HCT116 (cell line): ENCODE measurements around the gene ISOC2. TPM values are rescaled to one million over a fixed set of nuclear protein-coding genes. Genes with fewer than 3 reads are reported as not detected.

Experiments used
- ATAC-seq: fragments of 200-7000 bp; cut with Tn5 transposase; 2 replicates; pipeline ENCODE4 v1.9.1; 2020; ENCODE audit warnings: mild to moderate bottlenecking, moderate library complexity
- BruUV-seq: library from RNA; stranded (reverse); fragments of 400-500 nt; replicated peaks from 2 replicates; lab custom pipeline; 2021; lab: Mats Ljungman, UMichigan
- CTCF ChIA-PET: fragments of 300-600 bp; sonication (Branson Sonifier 250); formaldehyde crosslinking; loops from one replicate; lab custom pipeline; 2021; ENCODE audit warnings: antibody characterized with exemption; lab: Charles Lee
- POLR2A ChIA-PET: fragments of 300-600, 350-600 bp; sonication (Branson Sonifier 250); formaldehyde crosslinking; loops from one replicate; lab custom pipeline; 2021; ENCODE audit warnings: antibody characterized with exemption; lab: Charles Lee
- RAD21 ChIA-PET, 2 experiments: fragments of 300-600 bp; sonication (Branson Sonifier 250); formaldehyde crosslinking; loops; one replicate each; lab custom pipeline; 2023; ENCODE audit warnings: low total read pairs in 2 of 2; ENCODE audit not compliant: uncharacterized antibody in 2 of 2, unreplicated experiment in 2 of 2, low non-redundant PET in 1 of 2; lab: Charles Lee
- DNase-seq: peaks from one replicate; pipeline ENCODE4 v3.0.0-alpha.2; 2010; ENCODE audit warnings: low read depth, low spot score
- H2AFZ ChIP-seq: fragments of 200-600 bp; shearing (Covaris generic), sonication (generic); 2 replicates; pipeline ENCODE4 v1.6.1; 2017; ENCODE audit warnings: low read depth, mixed run types, mixed read lengths, antibody characterized with exemption, low read length; ENCODE audit not compliant: poor library complexity, severe bottlenecking
- H3K27ac ChIP-seq: 2 replicates; pipeline ENCODE4 v1.5.1; 2012; ENCODE audit warnings: low read depth, low read length
- H3K27me3 ChIP-seq: fragments of 200-600 bp; sonication (generic); 2 replicates; pipeline ENCODE4 v1.6.1; 2016; ENCODE audit warnings: mixed run types, low read length, mixed read lengths; ENCODE audit not compliant: insufficient read depth
- H3K36me3 ChIP-seq, 2 experiments: fragments of 200-500 bp in 1 of 2; fragments of 200-600 bp in 1 of 2; sonication (Bioruptor generic) in 1 of 2; sonication (generic) in 1 of 2; 2 replicates each; pipeline versions ENCODE4 v1.5.1 to v1.6.1; 2014 to 2016; ENCODE audit warnings: low read length in 2 of 2, inconsistent platforms in 1 of 2, mixed read lengths in 1 of 2, mixed run types in 1 of 2; ENCODE audit not compliant: insufficient read depth in 2 of 2, control insufficient read depth in 1 of 2
- H3K4me1 ChIP-seq, 2 experiments: fragments of 200-600 bp in 1 of 2; sonication (generic) in 1 of 2; 2 replicates each; pipeline versions ENCODE4 v1.5.1 to v1.6.1; 2012 to 2017; ENCODE audit warnings: low read length in 2 of 2, inconsistent platforms in 1 of 2, mild to moderate bottlenecking in 1 of 2, mixed read lengths in 1 of 2, mixed run types in 1 of 2, moderate library complexity in 1 of 2; ENCODE audit not compliant: insufficient read depth in 2 of 2, control insufficient read depth in 1 of 2
- H3K4me2 ChIP-seq: fragments of 200-600 bp; sonication (generic); 2 replicates; pipeline ENCODE4 v1.6.1; 2017; ENCODE audit warnings: mixed run types, low read length, mixed read lengths
- H3K4me3 ChIP-seq, 2 experiments: fragments of 200-600 bp in 1 of 2; sonication (generic) in 1 of 2; replicated peaks in 1 of 2; 2 replicates each; pipeline ENCODE4 v1.5.1; 2011 to 2016; ENCODE audit warnings: low read length in 2 of 2, control low read depth in 1 of 2, low read depth in 1 of 2, mild to moderate bottlenecking in 1 of 2, mixed read lengths in 1 of 2, mixed run types in 1 of 2
- H3K79me2 ChIP-seq: fragments of 200-600 bp; sonication (generic); 2 replicates; pipeline ENCODE4 v1.6.1; 2017; ENCODE audit warnings: mild to moderate bottlenecking, mixed run types, low read length, moderate library complexity, mixed read lengths; ENCODE audit not compliant: insufficient read depth
- H3K9ac ChIP-seq: fragments of 200-600 bp; sonication (generic); 2 replicates; pipeline ENCODE4 v1.6.1; 2016; ENCODE audit warnings: low read length, mixed read lengths
- H3K9me2 ChIP-seq: fragments of 200-600 bp; sonication (generic), shearing (Covaris generic); 2 replicates; pipeline ENCODE4 v1.6.1; 2017; ENCODE audit warnings: mixed run types, mild to moderate bottlenecking, moderate library complexity; ENCODE audit not compliant: insufficient read depth
- H3K9me3 ChIP-seq, 2 experiments: fragments of 200-500 bp in 1 of 2; fragments of 200-600 bp in 1 of 2; sonication (Bioruptor generic) in 1 of 2; sonication (generic) in 1 of 2; 2 replicates each; pipeline ENCODE4 v1.6.1; 2014 to 2017; ENCODE audit warnings: low read length in 2 of 2, mixed read lengths in 2 of 2, inconsistent platforms in 1 of 2, low read depth in 1 of 2, mild to moderate bottlenecking in 1 of 2, mixed run types in 1 of 2, moderate library complexity in 1 of 2; ENCODE audit not compliant: control insufficient read depth in 1 of 2, insufficient read depth in 1 of 2
- H4K20me1 ChIP-seq: fragments of 200-600 bp; sonication (generic), shearing (Covaris generic); 2 replicates; pipeline ENCODE4 v1.6.1; 2017; ENCODE audit warnings: mixed run types, mild to moderate bottlenecking, moderate library complexity; ENCODE audit not compliant: insufficient read depth
- CBX3 ChIP-seq: IDR thresholded peaks from 2 replicates; pipeline ENCODE4 v1.6.1; 2012; ENCODE audit warnings: low read depth
- CEBPB ChIP-seq: IDR thresholded peaks from 2 replicates; pipeline ENCODE4 v1.6.1; 2012; ENCODE audit warnings: low read depth
- EGR1 ChIP-seq: IDR thresholded peaks from 2 replicates; pipeline ENCODE4 v1.6.1; 2012; ENCODE audit warnings: low read depth
- ELF1 ChIP-seq: IDR thresholded peaks from 2 replicates; pipeline ENCODE4 v1.6.1; 2012; ENCODE audit warnings: low read depth, borderline replicate concordance
- EZH2 ChIP-seq: fragments of 200-600 bp; sonication (generic); IDR thresholded peaks from 2 replicates; pipeline ENCODE4 v1.6.1; 2017; ENCODE audit warnings: antibody characterized with exemption, mixed run types
- EZH2phosphoT487 ChIP-seq: fragments of 200-600 bp; IDR thresholded peaks from 2 replicates; pipeline ENCODE4 v1.6.1; 2018; ENCODE audit warnings: antibody characterized with exemption, borderline replicate concordance
- JUND ChIP-seq: IDR thresholded peaks from 2 replicates; pipeline ENCODE4 v1.6.1; 2012
- POLR2A ChIP-seq: IDR thresholded peaks from 2 replicates; pipeline ENCODE4 v1.7.0; 2011; ENCODE audit warnings: borderline replicate concordance; ENCODE audit not compliant: insufficient read depth, insufficient read length; ENCODE audit errors: extremely low read depth
- POLR2AphosphoS5 ChIP-seq: IDR thresholded peaks from 2 replicates; pipeline ENCODE4 v1.6.1; 2011; ENCODE audit warnings: mild to moderate bottlenecking, low read depth, low read length, moderate library complexity
- RAD21 ChIP-seq: IDR thresholded peaks from 2 replicates; pipeline ENCODE4 v1.6.1; 2012; ENCODE audit warnings: low read depth, mild to moderate bottlenecking
- SIN3A ChIP-seq: IDR thresholded peaks from 2 replicates; pipeline ENCODE4 v1.6.1; 2012; ENCODE audit warnings: low read depth
- SP1 ChIP-seq: IDR thresholded peaks from 2 replicates; pipeline ENCODE4 v1.6.1; 2012; ENCODE audit warnings: low read depth
- SRF ChIP-seq: IDR thresholded peaks from 2 replicates; pipeline ENCODE4 v1.6.1; 2012; ENCODE audit warnings: low read depth
- TCF7L2 ChIP-seq: IDR thresholded peaks from 2 replicates; pipeline ENCODE4 v1.7.0; 2011; ENCODE audit warnings: borderline replicate concordance, inconsistent platforms; ENCODE audit not compliant: insufficient read depth, insufficient read length; ENCODE audit errors: extremely low read depth
- YY1 ChIP-seq: IDR thresholded peaks from 2 replicates; pipeline ENCODE4 v1.6.1; 2011; ENCODE audit warnings: low read length, low read depth, moderate library complexity, mild to moderate bottlenecking; ENCODE audit not compliant: insufficient replicate concordance; ENCODE audit errors: extremely low read depth
- intact Hi-C: fragments of 100-400 bp; cut with micrococcal nuclease; formaldehyde crosslinking; loops from 2 replicates; pipeline ENCODE4 v1.10.0; 2022
- total RNA-seq: library from RNA; stranded (reverse); gene quantifications from one replicate; pipeline ENCODE4 v1.2.1, GENCODE V29; 2021; ENCODE audit not compliant: unreplicated experiment
- TF ChIP-seq, protein P1 (sequence below): IDR thresholded peaks from 2 replicates; pipeline ENCODE4 v1.6.1; 2012
- TF ChIP-seq, protein P2 (sequence below), 3 experiments: fragments of 200-600 bp in 1 of 3; sonication (generic) in 1 of 3; IDR thresholded peaks in 2 of 3; conservative IDR thresholded peaks in 1 of 3; 2 replicates each; pipeline ENCODE4 v1.5.1; 2012 to 2017; ENCODE audit warnings: low read depth in 2 of 3, low read length in 2 of 3, antibody characterized with exemption in 1 of 3, borderline replicate concordance in 1 of 3, control low read depth in 1 of 3, mild to moderate bottlenecking in 1 of 3, mixed read lengths in 1 of 3, mixed run types in 1 of 3, moderate library complexity in 1 of 3; ENCODE audit not compliant: insufficient read depth in 1 of 3
- TF ChIP-seq, protein P3 (sequence below): IDR thresholded peaks from 2 replicates; pipeline ENCODE4 v1.6.1; 2011; ENCODE audit warnings: mild to moderate bottlenecking, low read length, moderate library complexity; ENCODE audit not compliant: insufficient replicate concordance; ENCODE audit errors: extremely low read depth
- TF ChIP-seq, protein P4 (sequence below): IDR thresholded peaks from 2 replicates; pipeline ENCODE4 v1.6.1; 2012

Gene ISOC2
- total RNA-seq, 1 experiment from 2014 or later: 56.8 TPM

DNA sequence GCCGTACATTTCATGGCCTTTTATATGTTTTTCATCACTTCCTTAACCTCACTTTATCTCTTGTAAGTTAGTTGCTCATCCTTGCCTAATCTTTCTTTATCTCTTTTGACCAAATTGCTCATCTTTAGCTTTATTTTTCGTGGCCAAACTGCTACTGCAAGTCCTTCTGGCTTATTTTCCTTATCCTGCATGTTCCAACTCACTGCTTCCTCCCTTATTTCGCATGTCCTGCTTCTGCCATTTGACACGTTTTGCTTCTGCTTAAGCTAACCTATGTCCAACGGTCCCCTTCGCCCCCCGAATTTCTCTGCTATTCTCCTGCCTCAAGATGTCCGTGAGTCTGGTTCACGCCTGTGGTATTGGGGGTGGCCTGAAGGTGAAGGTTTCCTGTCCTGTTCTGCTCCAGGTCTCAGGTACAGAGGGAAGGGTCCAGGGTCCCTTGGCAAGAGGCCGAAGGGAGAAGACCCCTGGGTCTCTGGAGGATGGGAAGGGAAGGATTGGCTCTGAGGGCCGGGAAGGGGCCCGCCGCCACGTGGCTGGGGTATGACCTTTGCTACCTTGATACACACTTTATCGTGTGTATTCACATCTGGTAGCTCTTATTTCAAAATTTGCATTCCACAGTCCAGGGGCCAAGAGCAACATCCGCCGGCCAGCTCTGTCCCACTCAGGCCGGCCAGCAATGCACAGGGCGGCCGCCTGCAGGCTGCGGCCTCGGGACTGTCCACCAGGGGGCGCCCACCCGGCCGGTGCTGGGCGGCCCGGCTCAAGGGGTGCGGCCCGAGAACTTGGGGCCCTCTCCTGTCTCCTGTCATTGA is 6.0 kb upstream of the ISOC2 start:
- peak; percentile 75 for ATAC-seq
- Histone ChIP-seq H3K27me3 (no peaks in the 10 kb centered on the region), H3K4me3 (no peak overlapping the region), H2AFZ (no peak overlapping the region), H3K9me3 (no peaks in the 10 kb centered on the region), H3K4me2 (peak overlapping the region; percentile 67), H3K9ac (peak overlapping the region; percentile 42), H3K27ac (no peak overlapping the region), H3K4me1 (peaks cover 13 to 37% of the 10 kb centered on the region in 2 experiments; a peak in 3 of 4 replicates), H4K20me1 (no peaks in the 10 kb centered on the region), H3K79me2 (peaks cover 24% of the 10 kb centered on the region), H3K36me3 (peaks cover 0 to 11% of the 10 kb centered on the region in 2 experiments; a peak in 2 of 4 replicates), H3K9me2 (no peaks in the 10 kb centered on the region)
- TF ChIP-seq EGR1 (peak; percentile 26; the same call in 1 of the 2 replicates), CBX3 (no peak), POLR2A (peak; percentile 67), RAD21 (no peak), TCF7L2 (no peak), SIN3A (peak; percentile 64; the same call in 1 of the 2 replicates), EZH2 (no peak), EZH2phosphoT487 (no peak), SP1 (no peak), SRF (no peak), YY1 (peak; percentile 44), CEBPB (no peak), POLR2AphosphoS5 (peak; percentile 65), JUND (peak; percentile 46), ELF1 (no peak)
- TF ChIP-seq, protein P1, sequence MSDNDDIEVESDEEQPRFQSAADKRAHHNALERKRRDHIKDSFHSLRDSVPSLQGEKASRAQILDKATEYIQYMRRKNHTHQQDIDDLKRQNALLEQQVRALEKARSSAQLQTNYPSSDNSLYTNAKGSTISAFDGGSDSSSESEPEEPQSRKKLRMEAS: peak; percentile 39; the same call in 1 of the 2 replicates
- TF ChIP-seq, protein P2, sequence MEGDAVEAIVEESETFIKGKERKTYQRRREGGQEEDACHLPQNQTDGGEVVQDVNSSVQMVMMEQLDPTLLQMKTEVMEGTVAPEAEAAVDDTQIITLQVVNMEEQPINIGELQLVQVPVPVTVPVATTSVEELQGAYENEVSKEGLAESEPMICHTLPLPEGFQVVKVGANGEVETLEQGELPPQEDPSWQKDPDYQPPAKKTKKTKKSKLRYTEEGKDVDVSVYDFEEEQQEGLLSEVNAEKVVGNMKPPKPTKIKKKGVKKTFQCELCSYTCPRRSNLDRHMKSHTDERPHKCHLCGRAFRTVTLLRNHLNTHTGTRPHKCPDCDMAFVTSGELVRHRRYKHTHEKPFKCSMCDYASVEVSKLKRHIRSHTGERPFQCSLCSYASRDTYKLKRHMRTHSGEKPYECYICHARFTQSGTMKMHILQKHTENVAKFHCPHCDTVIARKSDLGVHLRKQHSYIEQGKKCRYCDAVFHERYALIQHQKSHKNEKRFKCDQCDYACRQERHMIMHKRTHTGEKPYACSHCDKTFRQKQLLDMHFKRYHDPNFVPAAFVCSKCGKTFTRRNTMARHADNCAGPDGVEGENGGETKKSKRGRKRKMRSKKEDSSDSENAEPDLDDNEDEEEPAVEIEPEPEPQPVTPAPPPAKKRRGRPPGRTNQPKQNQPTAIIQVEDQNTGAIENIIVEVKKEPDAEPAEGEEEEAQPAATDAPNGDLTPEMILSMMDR (IDR thresholded peaks at IDR 0.05 in 2 of 3, conservative IDR thresholded peaks at IDR 0.05 in 1 of 3; ENCODE audit: borderline replicate concordance in 1 of 3, insufficient read depth in 1 of 3, low read depth in 2 of 3, low read length in 2 of 3): peak in 2 of 3 experiments; percentile 98 to 99; a peak in 5 of 6 replicates
- TF ChIP-seq, protein P3, sequence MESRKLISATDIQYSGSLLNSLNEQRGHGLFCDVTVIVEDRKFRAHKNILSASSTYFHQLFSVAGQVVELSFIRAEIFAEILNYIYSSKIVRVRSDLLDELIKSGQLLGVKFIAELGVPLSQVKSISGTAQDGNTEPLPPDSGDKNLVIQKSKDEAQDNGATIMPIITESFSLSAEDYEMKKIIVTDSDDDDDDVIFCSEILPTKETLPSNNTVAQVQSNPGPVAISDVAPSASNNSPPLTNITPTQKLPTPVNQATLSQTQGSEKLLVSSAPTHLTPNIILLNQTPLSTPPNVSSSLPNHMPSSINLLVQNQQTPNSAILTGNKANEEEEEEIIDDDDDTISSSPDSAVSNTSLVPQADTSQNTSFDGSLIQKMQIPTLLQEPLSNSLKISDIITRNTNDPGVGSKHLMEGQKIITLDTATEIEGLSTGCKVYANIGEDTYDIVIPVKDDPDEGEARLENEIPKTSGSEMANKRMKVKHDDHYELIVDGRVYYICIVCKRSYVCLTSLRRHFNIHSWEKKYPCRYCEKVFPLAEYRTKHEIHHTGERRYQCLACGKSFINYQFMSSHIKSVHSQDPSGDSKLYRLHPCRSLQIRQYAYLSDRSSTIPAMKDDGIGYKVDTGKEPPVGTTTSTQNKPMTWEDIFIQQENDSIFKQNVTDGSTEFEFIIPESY: no peak
- TF ChIP-seq, protein P4, sequence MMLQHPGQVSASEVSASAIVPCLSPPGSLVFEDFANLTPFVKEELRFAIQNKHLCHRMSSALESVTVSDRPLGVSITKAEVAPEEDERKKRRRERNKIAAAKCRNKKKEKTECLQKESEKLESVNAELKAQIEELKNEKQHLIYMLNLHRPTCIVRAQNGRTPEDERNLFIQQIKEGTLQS: no peak
- CTCF ChIA-PET: interaction anchor here (0.6 to 2.3 kb wide), 13 partner anchors 9 to 321 kb away, joined by 3 to 17 read pairs (median 4); partner anchors contain the start of genes DNAAF3, FIZ1, ZNF628 and ZNF784
- intact Hi-C loops: no loop called here
- RAD21 ChIA-PET: interaction anchor here (0.8 to 1.1 kb wide), 2 partner anchors 36 kb away, joined by 3 read pairs; no protein-coding TSS in a partner anchor
- POLR2A ChIA-PET: interaction anchor here (1.1 to 1.6 kb wide), 5 partner anchors 9 to 157 kb away, joined by 3 to 4 read pairs (median 3); partner anchors contain the start of genes ZNF628 and ZNF784
- BruUV-seq: no TSS peak
- no peak for DNase-seq
